ENCODE results near the gene RNF175. TPM values are rescaled to one million over a fixed set of nuclear protein-coding genes. Genes with fewer than 3 reads are reported as not detected.

The RNF175 gene
- total RNA-seq, 1 experiment from 2014 or later: not detected

DNA sequence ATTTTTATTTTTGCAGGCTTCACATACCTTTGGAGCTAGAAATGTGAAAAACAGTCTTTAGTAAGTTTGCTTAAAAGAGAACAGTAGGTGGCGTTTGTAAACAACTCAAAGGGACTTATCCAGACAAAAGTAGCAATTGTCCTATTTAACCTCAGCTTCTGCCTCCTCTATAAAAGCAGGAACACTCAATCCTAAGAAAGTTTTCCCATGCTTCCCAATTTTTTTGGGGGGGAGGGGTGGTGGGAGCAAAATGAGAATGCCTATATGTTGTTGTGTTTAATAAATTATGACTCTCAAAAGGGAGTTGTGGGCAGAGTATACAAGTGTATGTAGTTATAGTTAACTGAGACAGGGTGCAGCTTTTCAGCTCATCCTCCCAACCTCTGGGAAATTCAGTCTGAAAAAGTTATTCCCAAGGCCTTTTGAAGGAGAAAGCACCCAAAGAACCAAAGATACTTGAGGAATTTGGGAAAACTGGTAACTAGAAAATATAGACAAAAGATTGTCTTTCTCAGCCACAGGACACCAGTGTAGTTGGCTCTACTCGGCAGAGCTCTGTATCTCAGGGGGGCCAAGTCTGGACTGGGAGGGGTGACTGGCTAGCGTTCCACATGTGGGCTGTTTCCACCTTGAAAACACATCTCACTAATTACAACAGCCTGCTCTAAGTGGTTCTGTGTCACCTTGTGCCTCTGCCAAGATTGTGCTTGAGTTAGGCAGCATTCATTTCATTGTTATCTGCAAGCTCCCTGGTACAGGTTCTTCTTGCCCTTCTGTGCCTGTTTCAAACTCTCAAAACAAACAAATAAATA, 26.3 kb upstream of the RNF175 start:
- DNase-seq (ENCODE audit: low spot score): peak; percentile 30

DNA sequence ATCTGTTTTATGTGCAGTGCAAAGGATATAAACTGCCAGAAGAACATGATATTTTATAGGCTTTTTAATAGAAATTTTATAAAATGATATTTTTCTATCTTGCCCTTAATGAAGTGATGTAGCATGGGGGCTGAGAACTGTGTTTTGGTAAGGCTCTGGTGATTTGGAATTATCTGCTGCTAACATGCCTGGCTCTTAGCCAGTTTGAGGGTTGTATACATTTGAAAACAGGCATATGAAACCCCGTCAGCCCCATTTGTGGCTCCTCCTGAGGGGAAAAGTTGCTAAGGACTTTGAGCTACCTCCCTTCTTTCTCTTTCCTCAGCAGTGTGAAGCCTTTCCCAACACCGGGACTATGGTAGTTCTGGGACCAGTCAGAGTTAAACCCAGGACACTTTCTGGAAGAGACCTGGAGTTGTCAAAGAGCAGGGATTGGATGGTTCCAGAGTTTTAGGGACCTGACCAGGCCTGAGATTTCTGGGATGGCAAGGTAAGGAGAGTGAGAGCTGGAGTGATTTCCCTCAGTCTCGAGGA, 24.4 kb upstream of the RNF175 start:
- no peak for DNase-seq (ENCODE audit: low spot score)

DNA sequence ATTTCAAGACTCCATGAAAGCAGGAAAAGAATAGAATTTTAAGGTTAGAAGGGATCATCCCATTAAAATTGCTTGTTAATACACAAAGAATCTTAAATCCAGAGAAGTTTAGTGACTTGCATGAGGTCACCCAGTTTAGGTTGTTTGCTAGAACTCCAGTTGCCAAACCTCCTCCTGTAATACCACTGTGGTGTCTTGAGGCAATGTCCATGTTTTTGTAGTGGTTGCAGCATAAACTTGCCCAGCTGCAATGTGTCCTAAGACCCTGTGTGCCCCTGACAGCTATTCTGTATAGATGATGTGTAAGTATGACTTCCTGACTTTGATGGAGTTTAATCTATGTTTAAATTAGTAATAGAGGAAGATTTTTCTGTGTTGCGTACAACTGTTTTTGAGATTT, 22.8 kb upstream of the RNF175 start:
- DNase-seq (ENCODE audit: low spot score): no peak

DNA sequence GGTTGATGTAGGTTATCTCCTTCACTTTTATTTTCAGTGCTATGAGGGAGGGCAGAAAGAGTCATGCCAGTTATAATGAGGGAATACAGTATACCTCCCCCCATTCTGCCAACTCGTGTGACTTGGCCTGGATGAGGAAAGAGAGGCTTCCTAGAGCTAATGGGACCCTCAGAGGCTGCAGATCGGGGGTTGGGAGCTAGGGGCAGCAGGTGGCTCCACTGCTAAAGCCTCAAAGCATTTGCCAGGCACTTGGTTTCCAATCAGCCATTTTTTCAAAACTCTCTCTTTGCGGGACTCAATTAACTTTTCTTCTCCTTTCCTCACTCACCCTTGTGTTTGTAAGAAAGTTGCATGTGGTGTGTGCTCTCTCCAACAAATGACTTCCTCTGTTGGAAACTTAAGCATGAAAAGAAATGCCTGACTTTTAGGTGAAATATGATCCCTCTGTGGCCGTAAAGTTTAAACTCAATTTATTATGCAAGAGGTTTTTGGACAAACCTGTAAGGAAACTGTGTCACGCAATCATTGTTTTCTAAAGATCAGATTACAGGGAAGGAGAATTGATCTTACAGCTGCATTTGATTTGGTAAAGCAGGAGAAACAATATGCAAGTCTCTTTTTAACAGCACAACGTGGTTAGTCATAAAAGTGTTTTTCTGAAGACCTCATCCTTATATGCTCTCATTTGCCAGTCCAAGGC, 22.0 kb upstream of the RNF175 start:
- DNase-seq (ENCODE audit: low spot score): no peak

DNA sequence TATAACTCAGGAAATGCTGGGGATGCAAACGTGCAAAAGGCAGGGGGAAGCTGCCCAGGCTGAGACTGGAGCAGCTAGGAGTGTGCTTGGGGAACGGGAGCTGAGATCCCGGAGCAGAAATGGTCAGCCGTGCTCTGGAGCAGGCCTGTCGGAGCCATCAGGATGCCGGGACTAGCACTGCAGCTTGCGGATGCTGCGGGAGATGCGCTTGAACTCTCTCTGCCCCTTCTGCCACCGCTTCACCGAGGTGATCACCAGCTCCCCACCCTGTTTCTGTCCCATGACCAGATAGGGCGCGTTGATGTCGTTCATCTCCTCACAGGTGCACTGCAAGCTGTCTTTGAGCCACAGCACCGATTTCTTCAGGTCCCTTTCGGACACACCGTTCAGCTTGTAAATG, 21.5 kb upstream of the RNF175 start:
- DNase-seq (ENCODE audit: low spot score): no peak

DNA sequence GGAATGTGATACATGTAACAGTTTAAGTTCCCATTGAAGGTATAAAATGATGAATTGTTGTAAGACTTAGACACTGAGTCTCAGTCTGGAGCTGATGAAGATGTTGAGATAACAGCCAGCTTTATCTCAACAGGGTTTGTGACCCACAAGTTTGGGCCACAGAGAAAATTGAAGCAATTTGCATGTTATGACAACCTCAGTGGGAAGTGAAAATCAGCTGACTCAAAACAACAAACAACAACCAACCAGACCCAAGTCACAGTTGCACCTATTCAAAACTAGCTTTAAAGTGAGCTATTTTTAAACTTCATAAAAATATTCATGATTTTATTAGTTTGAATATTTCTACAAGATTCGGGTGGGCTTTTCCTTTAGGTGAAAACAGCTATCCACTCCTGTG, 21.1 kb upstream of the RNF175 start:
- no peak for DNase-seq (ENCODE audit: low spot score)

DNA sequence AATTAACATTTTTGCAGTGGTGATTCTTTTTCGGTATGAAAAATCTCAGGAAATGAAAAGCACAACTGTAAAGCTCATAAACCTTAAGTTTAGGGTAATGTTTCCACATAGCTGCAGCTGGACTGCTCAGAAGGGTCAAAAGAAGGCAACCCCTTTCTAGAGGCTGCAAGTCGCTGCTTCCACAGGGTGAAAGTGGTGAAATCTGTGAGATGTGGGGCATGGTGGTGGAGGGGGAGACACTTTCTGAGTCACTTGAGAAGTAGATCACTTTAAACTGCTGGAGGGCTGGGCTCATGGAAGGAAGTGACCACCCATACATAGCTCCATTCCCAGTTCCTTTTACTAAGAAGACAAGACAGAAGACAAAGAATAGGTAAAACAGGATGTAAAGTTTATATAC, 20.4 kb upstream of the RNF175 start:
- no peak for DNase-seq (ENCODE audit: low spot score)

DNA sequence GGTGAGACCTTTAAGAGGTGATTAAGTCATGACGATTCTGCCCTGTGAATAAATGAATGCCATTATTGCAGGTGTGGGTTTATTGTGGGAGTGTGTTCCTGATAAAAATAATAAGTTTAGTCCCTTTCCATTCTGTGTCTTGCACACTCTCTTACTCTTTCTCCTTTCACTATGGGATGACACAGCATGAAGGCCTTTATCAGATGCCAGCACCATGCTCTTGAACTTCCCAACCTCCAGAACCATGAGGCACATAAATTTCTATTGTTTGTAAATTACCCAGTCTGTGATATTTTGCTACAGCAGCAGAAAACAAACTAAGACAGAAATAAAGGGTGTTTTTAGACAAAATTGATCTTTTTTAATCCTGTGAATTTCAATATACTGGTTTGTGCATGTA, 18.6 kb upstream of the RNF175 start:
- DNase-seq (ENCODE audit: low spot score): no peak

DNA sequence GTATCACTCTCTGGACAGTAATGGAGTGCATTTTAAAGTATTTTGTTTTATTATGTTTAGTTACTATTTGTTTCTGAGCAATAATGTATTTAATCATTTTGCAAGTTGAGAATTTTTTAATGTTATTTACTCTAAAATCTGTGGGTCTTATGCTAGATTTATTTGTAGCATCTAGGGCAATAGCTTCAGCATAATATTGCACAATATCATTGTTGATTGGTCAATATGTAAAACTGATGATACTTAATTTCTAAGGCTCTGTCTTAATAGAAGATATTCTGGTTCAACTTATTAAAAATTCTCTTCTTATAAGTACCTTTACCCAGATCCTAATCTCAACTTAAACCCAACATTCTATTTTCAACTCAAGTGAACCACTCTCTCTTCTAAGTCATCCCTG, 17.6 kb upstream of the RNF175 start:
- DNase-seq (ENCODE audit: low spot score): no peak

DNA sequence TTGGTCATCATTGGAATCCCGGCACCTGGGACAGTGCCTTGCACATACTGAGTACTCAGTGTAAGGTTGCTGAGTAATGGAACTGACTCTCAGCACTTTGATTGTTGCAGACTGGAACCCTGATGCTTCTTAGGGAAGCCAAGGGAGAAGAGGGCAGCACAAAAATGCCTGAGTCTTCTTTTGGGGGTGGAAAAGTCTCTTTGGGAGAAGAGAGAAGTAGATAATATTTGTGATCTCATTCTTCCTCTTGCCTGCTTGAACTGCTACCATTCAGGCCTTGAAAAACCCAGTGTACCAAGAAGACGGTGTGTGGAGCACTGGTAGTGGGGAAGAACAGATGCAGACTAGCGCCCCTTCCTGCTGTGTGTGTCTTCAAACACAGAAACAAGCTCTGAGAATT, 16.8 kb upstream of the RNF175 start:
- no peak for DNase-seq (ENCODE audit: low spot score)

DNA sequence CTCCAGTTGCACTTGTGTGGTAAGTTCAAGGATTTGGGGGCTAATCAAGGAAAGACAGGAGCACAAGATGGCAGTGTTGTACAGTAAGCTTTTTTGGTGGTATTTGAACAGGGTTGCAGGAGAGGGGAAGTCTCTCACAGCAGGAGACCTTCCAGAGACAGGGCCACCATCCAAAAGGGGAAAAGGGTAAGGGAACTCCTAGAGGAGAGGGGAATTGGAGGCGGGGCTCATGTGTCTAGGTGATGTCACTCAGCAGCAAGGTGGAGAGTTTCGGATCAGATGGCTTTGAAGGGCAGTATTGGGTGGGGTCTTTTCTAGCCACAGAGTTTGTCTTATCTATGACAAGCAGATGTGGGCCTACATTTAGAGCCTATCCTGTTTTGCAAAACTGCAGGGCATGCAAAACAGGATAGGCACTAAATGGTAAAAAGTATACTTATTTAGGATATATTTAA, 13.4 kb upstream of the RNF175 start:
- DNase-seq (ENCODE audit: low spot score): no peak

DNA sequence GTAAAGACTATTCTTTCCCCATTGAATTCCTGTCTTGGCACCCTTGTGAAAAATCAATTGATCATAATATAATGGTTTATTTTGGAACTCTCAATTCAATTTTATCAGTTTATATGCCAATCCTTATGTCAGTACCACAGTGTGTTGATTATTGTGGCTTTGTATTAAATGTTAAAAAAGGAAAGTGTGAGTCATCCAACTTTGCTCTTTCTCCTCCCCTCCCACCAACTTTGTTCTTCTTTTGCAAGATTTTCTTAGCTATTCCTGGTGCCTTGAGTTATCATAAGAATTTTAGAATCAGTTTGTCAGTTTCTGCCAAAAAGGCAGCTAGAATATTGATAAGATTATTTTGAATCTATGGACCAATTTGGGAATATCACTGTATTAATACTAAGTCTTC, 11.2 kb upstream of the RNF175 start:
- no peak for DNase-seq (ENCODE audit: low spot score)

DNA sequence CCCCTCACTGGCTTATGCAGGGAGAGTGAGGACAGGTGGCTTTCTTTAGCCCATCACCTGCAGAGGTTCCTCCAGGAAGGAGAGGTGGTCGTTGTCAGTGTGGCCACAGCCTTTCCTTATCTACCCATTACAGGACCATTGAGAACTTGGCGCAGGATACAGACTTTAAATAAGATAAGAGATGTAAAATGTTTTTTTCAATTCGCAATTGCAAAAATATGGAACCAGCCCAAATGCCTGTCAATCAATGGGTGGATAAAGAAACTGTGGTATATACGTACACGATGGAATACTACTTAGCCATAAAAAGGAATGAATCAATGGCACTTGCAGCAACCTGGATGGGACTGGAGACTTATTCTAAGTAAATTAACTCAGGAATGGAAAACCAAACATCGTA, 6.9 kb upstream of the RNF175 start:
- DNase-seq (ENCODE audit: low spot score): no peak

DNA sequence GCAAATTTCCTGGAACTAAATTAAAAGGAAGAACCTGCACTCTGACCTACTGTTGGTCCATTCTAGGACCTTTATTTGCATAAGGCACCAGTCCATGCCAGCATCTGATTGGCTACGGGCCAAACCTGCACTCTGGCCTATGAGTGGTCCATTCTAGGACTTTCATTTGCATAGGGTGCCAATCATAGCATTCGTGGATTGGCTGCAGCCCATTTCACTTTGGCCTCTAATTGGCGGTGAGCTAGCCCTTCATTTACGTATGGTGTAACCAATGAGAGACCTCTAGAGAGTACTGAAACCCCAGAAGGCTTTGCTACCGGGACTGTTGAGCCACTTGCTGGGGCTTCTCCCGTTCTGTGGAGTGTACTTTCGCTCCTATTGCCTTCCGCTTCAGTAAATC, 6.1 kb upstream of the RNF175 start:
- DNase-seq (ENCODE audit: low spot score): no peak

DNA sequence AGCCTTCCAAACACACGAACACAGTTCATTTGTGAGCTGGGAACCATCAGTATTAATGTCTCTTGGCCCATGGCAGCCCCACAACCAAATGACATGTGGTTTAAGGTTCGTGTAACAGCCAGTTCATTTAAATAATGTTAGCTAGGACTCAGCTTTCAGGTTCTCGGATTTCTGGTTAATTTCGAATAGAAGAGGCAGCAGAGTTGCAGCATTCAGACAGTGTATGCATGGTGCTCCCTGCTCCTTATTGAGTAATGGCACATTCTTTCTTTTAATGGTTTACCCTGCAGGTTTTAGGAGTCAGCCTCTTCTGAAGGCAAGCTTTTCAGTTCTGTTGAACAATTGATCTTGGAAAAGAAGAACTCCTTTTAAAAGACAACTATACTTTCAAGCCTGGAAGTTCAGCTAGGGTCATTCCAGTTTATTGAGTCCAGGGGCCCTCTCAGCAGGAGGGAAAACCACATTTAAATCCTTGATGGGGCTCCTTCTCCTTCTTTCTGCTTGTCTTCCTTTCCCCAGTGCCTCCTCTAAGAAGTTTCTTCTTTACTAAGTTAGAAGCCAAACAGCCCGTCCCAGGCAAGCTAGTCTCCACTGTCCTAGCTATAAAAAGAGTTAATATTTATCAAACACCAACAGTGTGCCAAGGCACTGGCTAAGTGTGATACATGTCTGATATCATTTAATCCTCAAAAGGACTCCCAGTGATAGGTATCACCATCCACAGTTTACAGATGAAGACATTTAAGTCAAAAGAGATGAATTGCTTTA, 5.0 kb upstream of the RNF175 start:
- no peak for DNase-seq (ENCODE audit: low spot score)

DNA sequence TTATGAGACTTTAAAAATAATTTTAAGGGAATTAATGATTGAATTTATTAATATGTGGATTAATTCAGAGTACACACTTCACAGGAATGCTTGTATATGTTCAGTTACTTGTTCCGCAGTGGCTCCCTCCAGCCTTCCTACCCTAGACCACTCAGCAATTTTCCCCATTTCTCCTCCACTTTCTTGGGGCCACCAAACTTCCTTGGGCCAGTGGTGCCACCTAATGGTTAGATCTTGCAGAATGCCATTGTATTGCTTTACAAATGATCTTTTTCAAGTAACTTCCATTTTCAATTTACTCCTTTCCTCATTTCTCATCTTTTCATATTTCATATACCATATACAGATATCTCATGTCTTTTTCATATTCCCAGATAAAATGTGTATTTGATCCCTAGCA, 3.6 kb upstream of the RNF175 start:
- no peak for DNase-seq (ENCODE audit: low spot score)

DNA sequence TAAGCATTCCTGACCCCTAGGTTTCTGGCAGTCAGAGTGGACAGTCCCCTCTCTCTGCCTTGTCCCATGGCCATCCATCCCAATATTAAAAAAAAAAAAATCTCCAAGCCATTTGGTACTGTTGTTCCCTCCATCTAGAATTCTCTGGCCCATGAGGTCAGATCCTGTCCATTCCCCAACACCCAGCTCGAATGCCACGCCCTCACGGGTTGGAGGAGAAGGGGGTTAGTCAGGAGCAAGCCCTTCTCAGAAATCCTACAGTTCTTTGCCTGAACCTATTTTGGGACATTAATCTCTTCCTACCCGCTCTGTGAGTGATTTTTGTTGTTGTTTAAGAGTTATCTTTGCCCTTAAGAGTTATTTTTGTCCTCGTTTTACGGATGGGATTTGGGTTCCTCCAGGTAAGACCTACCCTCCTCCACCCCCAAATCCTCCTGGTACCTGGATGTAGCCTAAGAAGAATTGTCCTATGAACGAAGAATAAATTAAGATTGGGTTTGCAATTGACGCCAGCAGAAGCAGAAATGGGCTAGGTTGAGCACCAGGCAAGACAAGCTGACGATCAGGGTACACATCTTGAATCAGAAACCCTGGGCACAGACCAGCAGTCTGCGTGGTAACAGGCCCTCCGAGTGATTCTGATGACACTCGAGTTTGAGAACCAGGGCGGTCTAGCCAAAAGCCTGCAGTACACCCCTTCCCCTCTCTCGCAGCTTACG, 977 bp downstream of the RNF175 start:
- no peak for DNase-seq (ENCODE audit: low spot score)

DNA sequence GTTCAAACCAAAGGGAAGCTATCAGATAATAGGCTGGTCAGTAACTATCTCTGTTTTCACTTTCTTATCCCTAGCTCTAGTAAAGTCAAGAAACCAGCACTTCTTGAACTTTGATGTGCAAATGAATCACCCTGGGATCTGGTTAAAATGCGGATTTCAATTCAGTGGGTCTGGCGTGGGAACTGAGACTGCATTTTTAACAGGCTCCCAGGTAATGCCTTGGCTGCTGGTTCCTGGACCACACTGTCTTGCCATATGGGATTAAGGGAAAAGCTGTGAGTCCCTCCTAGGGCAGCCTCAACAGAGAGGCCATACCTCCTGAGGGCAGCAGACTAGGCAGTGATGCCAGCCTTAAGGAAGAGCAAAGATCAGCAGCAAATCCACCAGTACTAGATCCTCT, 1.7 kb downstream of the RNF175 start:
- no peak for DNase-seq (ENCODE audit: low spot score)

DNA sequence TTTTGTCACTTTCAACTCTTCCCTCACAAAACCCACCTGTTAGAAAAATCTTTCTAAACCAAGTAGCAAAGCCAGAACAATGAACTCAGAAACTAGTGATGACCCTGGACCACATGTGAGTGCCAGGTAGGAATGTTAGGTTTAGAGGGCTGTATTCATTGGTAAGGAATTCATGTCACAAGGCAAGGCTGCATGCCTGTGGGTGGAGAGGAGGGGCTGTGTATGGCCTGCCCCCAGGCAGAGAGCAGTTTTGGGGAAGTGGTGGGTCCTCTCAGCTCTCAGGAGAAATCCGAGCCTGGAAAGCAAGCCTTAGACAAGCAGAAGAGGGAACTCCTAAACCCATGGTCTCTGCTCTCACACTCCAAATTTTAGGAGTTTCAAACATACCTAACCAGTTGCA, 2.4 kb downstream of the RNF175 start:
- DNase-seq (ENCODE audit: low spot score): no peak

DNA sequence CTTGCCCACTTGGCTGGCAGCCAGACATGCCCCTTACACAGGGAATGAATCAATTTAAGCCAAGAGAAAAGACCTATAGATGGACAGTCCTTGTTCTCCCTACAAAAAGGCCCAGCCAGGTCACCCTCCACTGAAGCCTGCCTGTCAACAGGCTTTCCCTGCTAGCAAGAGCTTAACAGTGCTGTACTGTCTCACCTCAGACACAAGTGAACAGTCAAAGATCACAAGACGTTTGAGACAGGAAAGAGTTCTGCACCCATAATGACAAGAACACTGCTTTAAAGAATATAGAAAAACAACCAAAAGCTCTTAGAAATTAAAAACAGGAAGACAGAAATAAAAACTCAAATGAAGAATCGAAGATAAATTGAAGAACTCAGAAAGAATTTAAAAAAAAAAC, 4.6 kb downstream of the RNF175 start:
- DNase-seq (ENCODE audit: low spot score): no peak

DNA sequence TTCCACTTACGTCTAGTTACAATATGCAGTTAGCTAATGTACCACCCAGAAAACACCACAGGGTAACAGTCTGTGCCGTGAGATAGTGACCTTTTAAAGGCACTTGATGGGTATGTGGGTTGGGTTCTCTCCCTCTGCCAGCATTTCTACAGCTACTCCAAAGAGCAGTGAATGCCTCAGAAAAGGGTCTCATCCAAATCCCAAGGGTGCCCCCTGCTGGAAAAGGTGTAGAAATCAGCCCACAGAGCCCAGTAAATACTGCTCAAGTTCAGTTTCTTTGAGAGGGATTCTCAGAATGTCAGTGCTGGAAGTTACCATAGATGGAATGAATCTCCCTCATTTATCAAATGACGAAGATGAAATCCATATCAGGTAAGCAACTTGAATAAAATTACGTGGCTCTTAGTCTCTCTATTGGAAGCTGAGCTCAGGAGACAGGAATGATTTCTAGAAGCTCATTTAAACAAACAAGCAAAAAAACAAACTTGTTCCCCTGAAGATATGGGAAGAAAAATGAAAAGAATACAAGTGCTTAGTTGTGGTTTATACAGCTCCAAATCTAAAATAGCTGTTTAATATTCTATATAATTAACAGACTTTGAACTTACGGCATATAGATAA, 9.5 kb downstream of the RNF175 start:
- peak; percentile 58 for DNase-seq (ENCODE audit: low spot score)

All from HT-29 (cell line).